HL-60 (cell line): ENCODE measurements around the gene UPK3B.

Source experiments
- POLR2AphosphoS5 ChIP-seq: IDR thresholded peaks from 2 replicates; pipeline ENCODE4 v1.6.1; 2012; ENCODE audit warnings: low read depth
- SPI1 ChIP-seq: IDR thresholded peaks from 2 replicates; pipeline ENCODE4 v1.6.1; 2012; ENCODE audit warnings: low read depth, mild to moderate bottlenecking, borderline replicate concordance
- TF ChIP-seq, protein P1 (sequence below): IDR thresholded peaks from one replicate; pipeline ENCODE4 v1.5.1; 2011; ENCODE audit warnings: low read length, control low read depth, inconsistent platforms; ENCODE audit not compliant: insufficient read depth
- TF ChIP-seq, protein P2 (sequence below): IDR thresholded peaks from 2 replicates; pipeline ENCODE4 v1.6.1; 2012; ENCODE audit warnings: low read depth; ENCODE audit not compliant: insufficient replicate concordance

DNA sequence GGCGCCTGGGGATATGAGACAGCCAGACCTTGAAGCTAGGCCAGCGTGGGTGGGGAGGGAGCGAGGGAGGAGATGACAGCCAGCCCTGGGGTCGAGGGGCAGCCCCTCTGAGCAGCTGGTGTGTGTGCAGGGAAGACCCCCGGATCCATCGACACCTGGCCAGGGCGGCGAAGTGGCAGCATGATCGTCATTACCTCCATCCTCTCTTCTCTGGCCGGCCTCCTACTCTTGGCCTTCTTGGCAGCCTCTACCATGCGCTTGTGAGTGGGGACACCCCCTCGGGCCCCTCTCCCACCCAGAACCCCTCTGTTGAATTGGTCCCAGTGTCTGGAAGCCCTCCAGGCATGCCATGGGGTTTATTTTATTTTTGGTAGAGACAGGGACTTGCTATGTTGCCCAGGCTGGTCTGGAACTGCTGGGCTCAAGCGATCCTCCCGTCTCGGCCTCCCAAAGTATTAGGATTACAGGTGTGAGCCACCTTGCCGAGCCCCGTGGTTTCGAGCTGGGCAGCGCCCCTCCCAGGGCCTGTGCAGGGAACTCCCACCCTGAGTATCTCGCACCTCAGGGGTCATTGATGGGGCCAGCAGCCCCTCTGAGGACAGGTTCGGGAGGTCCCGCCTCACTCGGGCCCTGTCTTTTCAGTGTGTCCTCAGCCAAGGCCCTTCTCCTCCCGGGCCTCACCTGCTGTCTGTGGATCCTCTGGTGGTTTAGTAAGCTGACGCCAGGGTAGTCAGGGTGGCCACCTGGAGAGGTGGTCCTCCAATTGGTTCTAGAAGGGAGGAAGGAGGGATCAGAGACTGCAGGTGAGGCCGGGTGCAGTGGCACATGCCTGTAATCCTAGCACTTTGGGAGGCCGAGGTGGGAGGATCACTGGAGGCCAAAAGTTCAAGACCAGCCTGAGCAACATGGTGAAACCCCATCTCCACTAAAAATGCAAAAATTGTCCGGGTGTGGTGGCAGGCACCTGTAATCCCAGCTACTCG lies 3.8 kb downstream of the UPK3B start:
- TF ChIP-seq, protein P1, sequence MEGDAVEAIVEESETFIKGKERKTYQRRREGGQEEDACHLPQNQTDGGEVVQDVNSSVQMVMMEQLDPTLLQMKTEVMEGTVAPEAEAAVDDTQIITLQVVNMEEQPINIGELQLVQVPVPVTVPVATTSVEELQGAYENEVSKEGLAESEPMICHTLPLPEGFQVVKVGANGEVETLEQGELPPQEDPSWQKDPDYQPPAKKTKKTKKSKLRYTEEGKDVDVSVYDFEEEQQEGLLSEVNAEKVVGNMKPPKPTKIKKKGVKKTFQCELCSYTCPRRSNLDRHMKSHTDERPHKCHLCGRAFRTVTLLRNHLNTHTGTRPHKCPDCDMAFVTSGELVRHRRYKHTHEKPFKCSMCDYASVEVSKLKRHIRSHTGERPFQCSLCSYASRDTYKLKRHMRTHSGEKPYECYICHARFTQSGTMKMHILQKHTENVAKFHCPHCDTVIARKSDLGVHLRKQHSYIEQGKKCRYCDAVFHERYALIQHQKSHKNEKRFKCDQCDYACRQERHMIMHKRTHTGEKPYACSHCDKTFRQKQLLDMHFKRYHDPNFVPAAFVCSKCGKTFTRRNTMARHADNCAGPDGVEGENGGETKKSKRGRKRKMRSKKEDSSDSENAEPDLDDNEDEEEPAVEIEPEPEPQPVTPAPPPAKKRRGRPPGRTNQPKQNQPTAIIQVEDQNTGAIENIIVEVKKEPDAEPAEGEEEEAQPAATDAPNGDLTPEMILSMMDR, result no peak
- TF ChIP-seq POLR2AphosphoS5 (no peak), SPI1 (no peak)
- TF ChIP-seq, protein P2, sequence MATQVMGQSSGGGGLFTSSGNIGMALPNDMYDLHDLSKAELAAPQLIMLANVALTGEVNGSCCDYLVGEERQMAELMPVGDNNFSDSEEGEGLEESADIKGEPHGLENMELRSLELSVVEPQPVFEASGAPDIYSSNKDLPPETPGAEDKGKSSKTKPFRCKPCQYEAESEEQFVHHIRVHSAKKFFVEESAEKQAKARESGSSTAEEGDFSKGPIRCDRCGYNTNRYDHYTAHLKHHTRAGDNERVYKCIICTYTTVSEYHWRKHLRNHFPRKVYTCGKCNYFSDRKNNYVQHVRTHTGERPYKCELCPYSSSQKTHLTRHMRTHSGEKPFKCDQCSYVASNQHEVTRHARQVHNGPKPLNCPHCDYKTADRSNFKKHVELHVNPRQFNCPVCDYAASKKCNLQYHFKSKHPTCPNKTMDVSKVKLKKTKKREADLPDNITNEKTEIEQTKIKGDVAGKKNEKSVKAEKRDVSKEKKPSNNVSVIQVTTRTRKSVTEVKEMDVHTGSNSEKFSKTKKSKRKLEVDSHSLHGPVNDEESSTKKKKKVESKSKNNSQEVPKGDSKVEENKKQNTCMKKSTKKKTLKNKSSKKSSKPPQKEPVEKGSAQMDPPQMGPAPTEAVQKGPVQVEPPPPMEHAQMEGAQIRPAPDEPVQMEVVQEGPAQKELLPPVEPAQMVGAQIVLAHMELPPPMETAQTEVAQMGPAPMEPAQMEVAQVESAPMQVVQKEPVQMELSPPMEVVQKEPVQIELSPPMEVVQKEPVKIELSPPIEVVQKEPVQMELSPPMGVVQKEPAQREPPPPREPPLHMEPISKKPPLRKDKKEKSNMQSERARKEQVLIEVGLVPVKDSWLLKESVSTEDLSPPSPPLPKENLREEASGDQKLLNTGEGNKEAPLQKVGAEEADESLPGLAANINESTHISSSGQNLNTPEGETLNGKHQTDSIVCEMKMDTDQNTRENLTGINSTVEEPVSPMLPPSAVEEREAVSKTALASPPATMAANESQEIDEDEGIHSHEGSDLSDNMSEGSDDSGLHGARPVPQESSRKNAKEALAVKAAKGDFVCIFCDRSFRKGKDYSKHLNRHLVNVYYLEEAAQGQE, result no peak
